Loucy (cell line): ENCODE results near the gene KPNA6.

Source experiments
- EZH2phosphoT487 ChIP-seq: fragments of 200-600 bp; IDR thresholded peaks from 2 replicates; pipeline ENCODE4 v1.6.1; 2018; ENCODE audit warnings: antibody characterized with exemption, mild to moderate bottlenecking, moderate library complexity, borderline replicate concordance
- TF ChIP-seq, protein P1 (sequence below): fragments of 200-600 bp; sonication (generic); conservative IDR thresholded peaks from 2 replicates; pipeline ENCODE4 v1.5.1; 2014; ENCODE audit warnings: mild to moderate bottlenecking, antibody characterized with exemption, low read length

DNA sequence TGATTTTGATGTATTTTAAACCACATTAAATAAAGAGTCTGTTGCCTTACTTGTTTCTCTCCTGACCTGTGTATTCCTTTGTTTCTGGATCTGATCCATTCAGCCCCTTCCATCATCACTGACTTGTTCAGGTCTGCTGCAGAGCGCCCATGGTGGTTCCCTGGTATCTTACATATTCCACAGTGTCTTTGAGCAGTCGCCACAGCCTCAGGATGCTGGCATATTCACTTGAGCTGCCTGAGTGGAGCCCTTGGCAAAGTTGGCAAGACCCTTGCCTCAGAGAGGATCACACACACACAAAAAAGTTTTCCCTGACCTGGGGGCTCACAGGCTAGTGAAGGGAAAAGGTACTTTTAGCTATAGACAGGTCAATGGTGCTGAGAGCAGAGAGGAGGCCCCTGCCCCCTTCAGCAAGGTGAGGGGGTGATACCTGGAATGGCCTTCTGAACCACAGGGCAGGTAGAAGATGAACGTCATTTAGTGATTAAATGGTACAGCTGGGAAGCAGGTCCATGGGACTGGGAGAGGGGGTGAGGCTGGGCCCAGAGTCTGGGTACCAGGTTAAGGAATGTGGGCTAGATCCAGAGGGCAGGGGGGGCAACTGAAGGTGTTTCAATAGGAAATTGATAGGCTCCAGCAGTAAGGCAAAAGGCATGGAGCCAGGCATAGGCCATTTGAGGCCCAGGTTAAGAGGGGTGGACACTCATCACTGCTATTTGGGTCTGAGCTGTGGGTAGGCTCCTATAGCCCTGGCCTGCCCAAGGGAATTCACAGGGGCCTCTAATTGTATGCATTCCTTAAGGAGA, 90.6 kb downstream of the KPNA6 start:
- TF ChIP-seq, protein P1, sequence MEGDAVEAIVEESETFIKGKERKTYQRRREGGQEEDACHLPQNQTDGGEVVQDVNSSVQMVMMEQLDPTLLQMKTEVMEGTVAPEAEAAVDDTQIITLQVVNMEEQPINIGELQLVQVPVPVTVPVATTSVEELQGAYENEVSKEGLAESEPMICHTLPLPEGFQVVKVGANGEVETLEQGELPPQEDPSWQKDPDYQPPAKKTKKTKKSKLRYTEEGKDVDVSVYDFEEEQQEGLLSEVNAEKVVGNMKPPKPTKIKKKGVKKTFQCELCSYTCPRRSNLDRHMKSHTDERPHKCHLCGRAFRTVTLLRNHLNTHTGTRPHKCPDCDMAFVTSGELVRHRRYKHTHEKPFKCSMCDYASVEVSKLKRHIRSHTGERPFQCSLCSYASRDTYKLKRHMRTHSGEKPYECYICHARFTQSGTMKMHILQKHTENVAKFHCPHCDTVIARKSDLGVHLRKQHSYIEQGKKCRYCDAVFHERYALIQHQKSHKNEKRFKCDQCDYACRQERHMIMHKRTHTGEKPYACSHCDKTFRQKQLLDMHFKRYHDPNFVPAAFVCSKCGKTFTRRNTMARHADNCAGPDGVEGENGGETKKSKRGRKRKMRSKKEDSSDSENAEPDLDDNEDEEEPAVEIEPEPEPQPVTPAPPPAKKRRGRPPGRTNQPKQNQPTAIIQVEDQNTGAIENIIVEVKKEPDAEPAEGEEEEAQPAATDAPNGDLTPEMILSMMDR, result no peak
- no peak for TF ChIP-seq EZH2phosphoT487
